Measurements from ENCODE around the gene RUFY1.
A peak's percentile ranks its signal among the peaks of the same experiment; 100 is the strongest.

RUFY1 gene

DNA sequence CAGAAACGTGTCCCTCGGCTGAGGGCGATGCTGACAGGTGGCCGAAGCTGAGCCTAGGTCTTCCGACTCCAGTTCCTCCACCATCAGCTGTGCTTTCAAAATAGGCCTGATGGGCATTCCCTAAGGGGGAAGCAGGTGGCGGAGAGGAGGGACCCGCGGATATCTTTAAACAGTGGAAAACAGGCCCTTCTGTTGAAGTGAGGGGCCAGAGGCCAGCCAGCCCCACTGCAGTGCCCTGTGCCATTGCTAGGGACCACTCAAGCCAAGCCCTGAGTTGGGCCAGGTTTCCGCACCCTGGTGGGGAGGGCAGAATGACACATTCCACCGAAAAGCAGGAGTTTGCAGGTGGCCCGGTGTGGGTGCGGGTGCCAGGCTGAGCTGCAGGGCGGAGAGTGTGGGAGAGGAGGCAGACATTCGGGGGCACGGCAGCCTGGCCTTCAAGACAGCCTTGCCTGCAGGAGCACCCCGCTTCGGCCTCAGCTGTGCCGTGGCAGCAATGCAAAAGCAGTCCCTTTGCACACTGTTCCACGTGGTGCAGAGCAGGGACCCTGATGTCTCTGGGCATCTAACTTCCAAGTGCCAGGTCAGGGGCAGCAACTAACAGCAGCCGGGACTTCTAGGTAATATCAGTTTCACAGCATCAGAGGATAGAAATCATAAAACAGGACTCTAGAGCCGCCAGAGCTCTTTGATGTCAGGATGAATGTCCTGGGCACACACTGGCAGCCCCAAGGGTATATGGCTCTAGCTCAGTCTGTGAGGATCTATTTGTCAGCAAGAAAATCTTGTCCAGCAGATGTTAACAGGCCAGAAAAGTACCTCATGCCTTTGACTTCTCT, 55.9 kb downstream of the RUFY1 start:
- no peak for DNase-seq

DNA sequence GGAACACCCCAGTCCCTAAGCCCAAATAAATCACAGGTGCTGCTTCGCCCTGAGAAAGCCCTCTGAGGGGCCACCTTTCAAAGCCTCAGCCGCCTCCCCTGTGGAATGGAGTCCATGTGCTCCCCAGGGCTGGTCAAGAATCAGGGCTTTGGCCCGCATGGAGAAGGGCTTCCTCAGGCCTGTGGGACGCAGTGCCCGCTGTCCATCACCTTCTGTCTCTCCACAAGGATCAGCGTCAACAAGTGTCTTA, 56.5 kb downstream of the RUFY1 start:
- DNase-seq = no peak

DNA sequence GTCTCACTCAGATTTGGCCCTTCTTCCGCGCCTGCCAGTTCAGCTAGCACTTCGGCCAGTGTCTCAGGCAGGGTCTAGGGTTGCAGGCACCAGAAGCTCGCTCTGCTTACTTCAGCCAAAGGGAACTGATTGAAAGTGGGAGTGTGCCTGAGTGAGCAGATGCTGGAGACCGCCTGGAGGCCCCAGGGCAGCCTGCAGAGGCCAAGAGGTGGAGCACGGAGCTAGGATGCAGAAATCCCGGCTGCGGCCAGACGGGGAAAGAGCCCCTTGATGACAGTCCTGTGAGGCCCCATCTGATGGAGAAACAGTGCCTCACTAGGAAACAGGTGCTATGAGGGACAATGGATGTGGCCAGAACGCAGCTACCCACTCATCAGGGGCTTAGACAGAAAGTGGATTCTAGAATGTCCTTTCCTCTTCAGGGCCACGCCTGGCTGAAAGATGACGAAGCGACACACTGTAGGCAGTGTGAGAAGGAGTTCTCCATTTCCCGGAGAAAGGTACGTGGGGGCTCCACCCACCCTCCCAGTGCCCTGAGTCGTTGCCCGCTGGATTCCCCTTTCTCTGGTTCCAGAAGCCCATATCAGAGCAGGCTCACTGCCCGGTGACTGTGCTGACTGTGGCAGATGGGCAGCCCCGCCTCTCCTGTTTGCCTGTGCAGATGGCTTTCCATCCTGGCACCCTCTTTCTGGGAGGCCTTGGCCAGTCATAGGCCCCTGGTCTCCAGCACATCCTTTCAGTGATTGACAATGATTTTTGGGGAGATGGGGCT, 57.0 kb downstream of the RUFY1 start:
- DNase-seq = no peak

DNA sequence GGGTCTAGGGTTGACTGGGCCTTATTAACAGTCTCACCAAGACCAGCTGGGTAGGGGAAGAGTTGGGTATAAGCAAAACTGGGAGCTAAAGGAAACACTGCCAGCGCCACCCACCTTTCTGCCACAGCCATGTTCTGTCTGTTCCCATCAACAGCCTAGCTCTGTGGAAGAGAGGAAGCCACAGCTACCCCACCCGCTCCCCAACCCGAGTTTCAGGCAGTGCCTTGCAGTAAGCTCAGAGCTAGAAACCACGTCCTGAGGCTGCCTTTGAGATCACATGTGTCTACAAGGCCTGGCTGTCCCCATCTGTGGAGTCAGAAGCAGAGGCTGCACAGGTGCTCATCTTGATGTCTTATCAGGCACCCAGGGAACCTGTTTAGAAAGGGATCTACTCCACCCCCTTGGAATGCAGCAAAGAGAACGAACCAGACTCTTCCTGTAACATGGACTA, 57.8 kb downstream of the RUFY1 start:
- no peak for DNase-seq

DNA sequence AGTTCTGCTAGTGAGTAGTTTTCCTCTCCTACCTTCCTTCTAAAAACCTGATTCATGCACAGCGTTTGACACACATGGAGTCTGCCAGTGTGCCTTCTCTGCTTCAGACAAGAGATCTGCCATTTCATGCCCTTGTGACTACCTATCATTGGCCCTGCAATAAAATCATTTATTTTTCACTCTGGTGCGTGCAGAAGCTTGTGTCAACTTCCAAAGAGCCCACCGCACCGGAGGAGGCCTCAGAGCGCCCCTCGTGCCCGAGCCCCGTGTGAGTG, 59.4 kb downstream of the RUFY1 start:
- DNase-seq = no peak

DNA sequence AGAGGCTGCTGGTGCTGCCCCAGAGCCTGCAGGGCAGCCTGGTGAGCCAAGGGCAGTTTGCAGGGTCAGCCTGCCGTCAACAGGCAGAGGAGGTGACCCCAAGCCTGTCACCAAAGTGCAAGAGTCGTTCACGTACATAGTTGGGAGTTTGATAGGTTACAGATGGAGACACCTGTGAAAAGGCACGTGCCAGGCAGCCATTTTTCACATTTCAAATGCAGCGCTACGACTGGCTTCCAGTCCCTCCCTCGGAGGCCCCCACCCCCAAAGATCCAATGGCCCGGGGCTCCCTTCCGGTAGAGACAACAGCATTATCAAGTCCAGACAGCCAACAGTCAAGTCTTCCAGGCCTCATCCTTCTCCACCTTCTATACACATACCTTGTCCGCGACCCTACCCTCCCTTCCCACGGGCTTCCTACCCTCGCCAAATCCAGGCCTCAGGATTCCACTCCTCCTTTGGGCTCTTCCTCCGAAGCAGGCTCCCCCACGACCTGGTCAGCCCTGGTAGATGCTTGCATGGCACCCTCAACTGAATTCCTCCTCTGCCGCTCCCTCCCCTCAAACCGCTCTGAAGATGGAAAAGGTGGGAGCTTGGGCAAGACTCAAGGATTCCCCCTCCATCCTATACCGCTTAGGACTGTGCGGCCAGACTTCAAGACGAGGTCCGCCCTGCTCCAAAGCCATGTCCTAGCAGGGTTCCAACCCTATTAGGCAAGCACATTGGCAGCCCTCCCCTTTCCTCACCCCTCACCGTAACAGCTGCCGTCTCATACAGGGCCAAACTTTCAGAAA, 60.0 kb downstream of the RUFY1 start:
- no peak for DNase-seq

DNA sequence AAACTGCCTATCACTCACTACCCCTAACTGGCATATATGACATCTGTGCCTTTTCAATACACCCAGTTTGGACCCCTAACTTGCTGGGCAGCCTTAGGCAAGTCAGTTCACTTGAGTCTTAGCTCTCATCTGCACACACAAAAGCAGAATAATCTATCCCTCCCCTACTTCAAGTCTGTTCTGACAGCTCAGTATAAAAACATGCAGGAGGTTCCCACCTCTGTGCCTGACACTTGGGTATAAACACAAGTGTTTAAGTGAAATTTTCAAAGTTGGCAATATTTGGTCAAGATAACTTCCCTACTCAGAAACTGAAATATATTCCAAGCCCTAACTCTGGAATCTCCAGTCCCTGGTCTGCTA, 60.5 kb downstream of the RUFY1 start:
- DNase-seq = no peak

DNA sequence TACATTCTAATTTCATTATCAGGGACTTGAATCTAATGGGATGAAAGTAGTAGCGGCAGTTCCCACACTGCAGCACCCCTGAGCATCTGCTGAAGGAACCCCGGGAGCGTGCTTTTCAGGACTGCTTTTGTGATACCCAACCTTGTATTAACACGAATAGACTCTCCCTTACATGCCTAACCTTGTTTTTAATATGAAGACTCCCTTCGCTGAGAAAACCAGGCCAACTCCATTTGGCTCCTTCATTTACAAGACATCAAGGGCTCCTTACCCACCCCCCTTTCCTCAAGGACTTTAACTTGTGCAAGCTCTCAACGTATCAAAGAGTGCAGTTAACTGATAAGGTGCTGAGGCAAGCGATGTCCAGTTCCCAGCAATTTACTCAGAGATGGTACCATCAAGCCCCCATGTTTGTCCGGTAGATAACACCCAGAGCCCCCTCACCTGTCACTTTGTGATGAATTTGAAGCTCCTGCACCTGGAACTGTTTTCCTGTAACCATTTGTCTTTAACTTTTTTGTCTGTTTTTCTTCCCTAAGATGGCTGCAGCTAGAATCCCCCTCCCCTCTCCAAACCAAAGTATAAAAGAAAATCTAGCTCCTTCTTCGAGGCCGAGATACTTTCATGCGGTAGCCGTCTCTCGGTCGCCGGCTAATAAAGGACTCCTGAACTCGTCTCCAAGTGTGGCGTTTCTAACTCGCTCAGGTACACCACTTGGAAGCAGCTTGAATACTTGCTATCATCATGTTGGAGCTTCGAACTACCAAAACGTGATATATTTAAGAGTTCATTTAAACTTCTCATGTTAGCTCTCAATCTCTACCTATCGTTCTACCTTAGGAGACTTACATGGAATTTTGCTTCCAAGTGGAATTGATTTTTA, 62.5 kb downstream of the RUFY1 start:
- DNase-seq = no peak

DNA sequence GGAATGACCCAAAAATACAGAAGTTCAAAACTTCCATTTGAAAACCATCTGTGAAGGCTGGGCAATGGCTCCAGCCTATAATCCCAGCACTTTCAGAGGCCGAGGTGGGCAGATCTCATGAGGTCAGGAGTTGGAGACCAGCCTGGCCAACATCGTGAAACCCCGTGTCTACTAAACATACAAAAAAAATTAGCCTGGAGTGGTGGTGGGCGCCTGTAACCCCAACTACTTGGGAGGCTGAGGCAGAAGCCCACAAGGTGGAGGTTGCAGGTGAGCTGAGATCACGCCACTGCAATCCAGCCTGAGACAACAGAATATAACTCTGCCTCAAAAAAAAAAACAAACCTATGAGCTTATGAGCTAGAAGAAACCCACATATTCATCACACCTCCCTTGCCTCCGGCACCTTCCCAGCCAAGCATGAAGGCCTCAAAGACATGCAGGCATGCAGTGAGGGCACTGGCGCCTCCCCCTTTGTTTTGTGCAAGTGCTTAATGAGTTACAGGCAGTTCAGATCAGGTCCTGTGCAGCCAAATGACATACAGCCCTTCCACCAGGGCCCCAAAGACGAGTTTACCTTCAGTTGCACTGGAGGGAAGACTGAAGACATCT, 63.2 kb downstream of the RUFY1 start:
- no peak for DNase-seq

DNA sequence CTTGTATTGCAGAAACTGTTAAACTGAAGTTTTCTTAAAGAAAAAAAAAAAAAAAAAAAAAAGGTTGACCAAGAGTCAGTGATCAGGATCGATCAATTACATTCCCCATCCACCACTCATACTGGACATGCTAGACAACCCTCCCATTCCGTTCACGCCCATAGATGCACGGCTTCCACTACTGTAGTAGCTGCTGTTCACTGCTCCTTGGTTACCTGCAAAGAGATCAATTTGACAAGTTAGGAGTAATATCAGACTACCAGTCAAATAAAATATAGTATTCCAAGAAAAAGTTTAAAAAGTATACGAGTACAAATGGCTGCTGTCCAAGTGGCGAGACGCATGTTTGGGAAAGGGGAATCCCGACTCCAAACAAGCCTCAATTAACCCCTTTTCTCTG, 64.4 kb downstream of the RUFY1 start:
- no peak for DNase-seq

DNA sequence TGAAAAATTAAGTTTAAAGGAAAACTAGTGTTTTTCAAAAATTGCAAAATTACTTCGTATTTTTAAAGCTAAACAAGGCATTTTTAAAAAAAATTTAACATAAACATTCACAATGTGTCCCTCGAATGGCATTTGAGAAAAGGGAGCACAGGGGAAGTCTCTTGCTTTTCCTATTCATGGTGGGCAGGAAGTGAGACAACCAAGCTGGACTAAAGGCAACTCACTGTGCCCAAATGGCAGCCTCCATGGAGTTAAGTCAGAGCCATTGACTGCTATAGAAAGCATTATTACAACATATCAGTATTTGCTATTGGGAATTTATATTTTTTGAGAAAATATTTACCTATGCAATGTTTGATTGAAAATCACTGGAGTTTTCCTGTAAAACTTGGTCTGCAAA, 64.8 kb downstream of the RUFY1 start:
- no peak for DNase-seq

DNA sequence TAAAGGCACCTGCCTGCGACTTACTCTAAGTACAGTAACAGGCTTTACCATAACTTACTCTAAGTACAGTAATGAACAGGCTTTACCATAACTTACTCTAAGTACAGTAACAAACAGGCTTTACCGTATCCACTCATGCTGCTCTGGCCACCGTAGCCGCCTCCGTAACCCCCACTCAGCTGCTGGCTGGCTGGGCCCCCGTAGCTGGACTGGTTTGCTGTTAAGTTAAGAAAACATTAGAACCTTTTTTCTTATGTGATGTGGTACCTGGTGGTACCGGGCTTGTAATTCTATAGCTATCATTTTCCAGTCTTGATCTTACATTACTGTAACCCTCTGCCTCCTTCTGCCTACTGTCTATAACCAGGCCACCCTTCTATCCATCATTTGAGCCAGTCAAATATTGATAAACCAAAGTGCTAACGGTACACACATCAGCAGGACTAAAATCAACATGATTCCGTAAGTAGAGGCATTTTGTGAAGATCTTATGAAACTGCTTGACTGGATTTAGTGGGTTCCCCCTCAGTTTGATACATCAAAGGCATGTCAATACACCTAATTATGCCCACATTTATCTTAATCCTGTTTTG, 65.7 kb downstream of the RUFY1 start:
- no peak for DNase-seq

DNA sequence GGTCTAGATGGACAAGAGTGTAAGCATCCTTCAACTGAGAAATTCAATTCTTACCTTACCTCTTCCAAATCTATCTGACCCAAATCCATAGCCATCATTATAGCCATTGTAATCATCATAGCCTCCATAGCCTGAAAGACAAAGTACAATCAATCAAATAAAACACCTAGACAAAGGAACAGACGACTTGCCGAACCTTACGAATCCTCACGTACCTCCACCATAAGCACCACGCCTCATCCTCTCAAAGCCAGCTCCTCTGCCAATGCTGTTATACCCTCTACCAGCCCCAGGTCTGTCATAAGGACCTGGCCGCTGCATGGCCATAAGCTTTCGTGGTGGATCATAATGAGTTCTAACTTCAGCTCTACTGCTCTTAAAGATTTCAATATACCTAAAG, 67.6 kb downstream of the RUFY1 start:
- DNase-seq = no peak

DNA sequence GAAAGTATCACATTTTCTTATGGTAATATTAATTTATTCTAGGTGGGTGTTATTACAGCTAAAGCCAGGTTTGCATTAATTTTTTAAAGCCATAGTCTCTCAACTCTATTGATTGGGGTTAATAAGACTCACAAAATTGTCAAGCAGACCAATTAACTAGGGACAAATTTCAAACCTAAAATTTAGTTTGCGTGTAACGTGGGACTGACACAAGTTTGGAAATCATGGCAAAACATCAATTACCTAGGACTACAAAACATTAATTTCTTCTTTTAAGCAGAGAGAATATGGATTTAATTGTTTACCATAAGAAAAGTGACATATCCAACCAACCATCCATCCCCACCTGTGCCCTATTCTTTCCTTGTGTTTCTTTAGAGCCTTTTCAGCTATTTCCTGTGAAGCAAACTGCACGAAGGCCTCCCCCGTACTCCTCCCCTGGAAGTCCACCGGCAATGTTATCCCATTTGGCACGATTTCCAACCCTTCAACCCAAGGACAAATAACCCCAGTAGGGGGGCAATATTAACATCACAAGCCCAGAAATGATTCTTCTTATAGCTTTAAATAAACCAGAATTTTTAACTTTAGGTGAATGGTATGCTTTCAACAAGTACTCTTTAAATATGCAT, 68.7 kb downstream of the RUFY1 start:
- no peak for DNase-seq

DNA sequence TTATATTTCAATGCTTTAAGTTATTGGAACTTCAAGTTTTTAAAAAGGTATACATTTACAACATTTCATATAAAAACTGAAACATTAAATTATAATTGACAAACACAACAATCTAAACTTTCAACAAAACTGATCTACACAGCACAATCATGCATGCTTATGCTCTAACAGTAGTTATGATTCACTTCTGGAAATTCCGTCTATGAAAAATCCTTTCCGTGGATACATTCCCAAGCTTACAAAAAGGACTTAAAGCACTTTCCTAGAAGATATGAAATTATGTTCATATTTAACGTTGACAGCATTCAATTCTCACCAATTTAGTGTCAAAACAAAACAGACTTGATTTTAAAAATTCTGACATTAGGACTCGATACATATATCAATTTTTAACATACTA, 69.4 kb downstream of the RUFY1 start:
- DNase-seq = no peak

DNA sequence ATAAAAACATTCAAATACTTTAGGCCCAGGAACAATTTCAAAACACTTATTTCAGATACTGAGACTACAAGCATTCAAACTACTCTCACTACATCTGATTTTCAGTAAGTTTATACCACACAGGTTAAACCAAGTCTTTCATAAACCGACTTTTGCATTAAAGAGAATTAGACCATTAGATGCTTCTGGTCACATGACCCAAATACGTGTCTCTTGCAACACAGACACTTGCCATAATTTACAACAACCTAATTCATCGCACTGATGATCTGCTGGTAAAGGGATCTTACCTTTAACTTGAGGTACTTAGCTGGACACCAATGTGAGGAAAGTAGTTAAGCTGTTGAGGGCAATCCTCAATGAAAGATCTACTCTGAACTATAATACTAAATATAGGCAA, 69.9 kb downstream of the RUFY1 start:
- no peak for DNase-seq

DNA sequence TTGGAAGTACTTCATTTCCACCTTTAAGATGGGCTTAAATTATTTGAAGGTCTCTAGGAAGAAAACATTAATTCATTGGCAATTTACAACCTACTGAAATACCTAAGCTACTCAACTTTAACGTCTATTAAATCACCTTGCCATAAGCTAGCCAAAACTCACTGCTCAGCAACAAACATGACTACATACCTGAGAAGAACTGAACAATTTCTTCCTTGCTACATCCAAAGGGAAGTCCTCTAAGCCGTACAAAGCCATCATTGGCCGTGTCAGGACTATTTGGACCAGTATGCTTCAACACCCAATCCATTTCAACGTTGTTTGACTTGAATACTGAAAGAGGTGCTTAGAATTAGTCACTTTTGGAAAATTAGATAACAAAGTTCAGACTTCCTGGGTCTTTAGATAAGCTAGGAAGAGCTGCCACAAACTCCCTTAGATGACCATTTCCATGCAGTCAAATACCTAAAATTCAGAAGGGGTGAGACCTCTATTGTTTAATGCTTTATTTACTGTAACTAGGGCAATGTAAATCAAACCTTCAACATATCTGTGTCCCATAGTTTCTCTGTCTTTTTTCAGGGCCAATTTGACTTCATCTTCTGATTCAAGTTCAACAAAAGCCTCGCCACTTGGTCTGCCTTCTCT, 70.5 kb downstream of the RUFY1 start:
- DNase-seq = no peak

DNA sequence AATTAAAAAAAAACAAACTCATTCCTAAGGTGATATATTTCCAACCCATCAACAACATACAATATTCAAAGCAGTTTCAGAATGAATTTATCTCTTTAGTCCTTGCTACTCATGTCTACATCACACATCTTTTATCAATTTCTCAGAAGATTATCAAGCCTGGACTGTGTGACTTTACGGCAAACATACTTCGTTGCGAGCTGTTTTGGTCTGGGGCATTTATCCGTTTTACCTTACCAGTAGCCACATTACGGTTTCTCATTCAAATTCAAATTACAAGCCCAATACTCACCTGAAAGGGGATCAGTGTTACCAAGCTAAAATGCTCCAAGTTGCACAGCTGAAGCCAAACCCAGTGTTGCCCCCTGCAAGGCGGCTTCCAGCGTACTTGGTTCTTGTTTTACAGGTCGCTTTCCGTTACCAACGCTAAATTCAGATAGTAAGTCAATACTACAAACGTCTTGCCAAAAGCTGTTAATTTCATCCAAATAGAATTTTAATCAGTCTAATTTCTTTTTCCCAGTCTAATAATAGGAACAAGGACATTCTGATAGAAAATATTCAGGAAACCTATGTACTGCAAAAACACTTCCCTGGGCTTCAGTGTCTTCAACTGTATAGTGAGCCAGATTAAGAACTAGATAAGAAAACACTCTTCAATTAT, 71.3 kb downstream of the RUFY1 start:
- no peak for DNase-seq

DNA sequence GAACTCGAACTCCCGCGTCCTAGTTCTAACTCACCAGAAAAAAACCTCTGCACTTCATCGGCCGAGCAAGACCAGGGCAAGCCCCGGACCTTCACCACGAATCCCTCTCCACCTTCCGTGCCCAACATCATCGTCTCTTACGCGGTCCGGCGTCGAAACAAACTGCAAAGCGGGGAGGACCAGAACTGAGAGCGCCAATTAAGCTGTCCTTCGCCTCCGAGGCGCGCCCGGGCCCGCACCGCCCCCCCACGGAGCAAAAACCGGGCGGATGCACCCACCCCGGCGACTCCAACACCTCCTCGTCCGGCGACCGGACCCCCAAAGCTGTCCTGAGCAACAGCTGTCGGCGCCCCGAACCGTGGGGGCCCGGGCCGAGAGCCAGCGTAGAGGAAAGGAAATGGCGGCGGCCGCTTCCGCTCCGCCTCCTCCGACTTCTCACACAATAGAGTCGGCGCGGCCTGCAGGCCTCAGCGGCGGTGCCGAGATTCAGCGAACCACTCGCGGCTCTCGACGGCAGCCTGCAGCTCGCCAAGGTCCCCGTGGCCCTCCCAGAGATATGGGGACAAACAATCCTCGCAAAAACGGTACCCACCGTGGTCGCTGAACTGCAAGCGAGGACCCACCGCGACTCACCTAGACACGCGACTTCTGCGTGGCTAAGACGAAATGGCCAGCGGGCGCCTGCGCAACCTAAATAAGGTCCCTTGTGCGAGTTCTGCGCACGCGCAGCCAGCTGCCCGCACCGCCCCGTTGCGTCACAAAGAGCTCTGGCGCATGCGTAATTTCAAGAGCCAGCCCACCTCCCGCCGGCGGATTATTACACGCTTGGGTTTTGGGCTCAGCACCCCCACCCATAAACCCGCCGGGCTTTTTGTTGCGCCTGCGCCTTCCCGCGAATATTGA, 72.9 kb downstream of the RUFY1 start, which contains the start of gene HNRNPH1:
Gene HNRNPH1, minus strand, starts transcription at position 669 of the 903 bp plus-strand sequence. Its CDS starts 538 bp downstream, at position 131.
- peak; percentile 97 for DNase-seq

Measured in NCI-H2227 treated with DMSO at 0.1 percent for 48 hours (cell line).